ENCODE results near the gene ACP7.
"Not testable (repeated sequence)": the region's sequence is repeated elsewhere in the genome, so short reads cannot be mapped to it uniquely, and the experiment has no call there.

The ACP7 gene

GRCh38 chr19:39132344-39132969 lies 48.3 kb downstream of the ACP7 start:
- no peak for DNase-seq

GRCh38 chr19:39133431-39134270 lies 49.5 kb downstream of the ACP7 start:
- no peak for DNase-seq

GRCh38 chr19:39135701-39136100 lies 51.5 kb downstream of the ACP7 start:
- DNase-seq, result no peak

- no peak for DNase-seq
Measured at GRCh38 chr19:39136225-39136940, 52.2 kb downstream of the ACP7 start.

- no peak for DNase-seq
Measured at GRCh38 chr19:39137131-39137530, 53.0 kb downstream of the ACP7 start.

- no peak for DNase-seq
Measured at GRCh38 chr19:39138221-39139211, 54.3 kb downstream of the ACP7 start.

GRCh38 chr19:39139305-39139874 lies 55.2 kb downstream of the ACP7 start:
- no peak for DNase-seq

GRCh38 chr19:39139971-39140453 lies 55.8 kb downstream of the ACP7 start:
- no peak for DNase-seq

GRCh38 chr19:39140594-39140993 lies 56.4 kb downstream of the ACP7 start:
- no peak for DNase-seq

- DNase-seq, result no peak
Measured at GRCh38 chr19:39141929-39142328, 57.8 kb downstream of the ACP7 start.

- no peak for DNase-seq
Measured at GRCh38 chr19:39142630-39143029, 58.5 kb downstream of the ACP7 start.

GRCh38 chr19:39143757-39144289 lies 59.7 kb downstream of the ACP7 start:
- DNase-seq, result not testable (repeated sequence)

- DNase-seq, result no peak
Measured at GRCh38 chr19:39144290-39145071, 60.3 kb downstream of the ACP7 start.

- no peak for DNase-seq
Measured at GRCh38 chr19:39145180-39145953, 61.2 kb downstream of the ACP7 start.

GRCh38 chr19:39146091-39146490 lies 61.9 kb downstream of the ACP7 start:
- DNase-seq, result no peak

- no peak for DNase-seq
Measured at GRCh38 chr19:39146686-39147450, 62.7 kb downstream of the ACP7 start.

GRCh38 chr19:39147480-39147879 lies 63.3 kb downstream of the ACP7 start:
- no peak for DNase-seq

GRCh38 chr19:39148939-39149529 lies 64.9 kb downstream of the ACP7 start:
- DNase-seq, result no peak

GRCh38 chr19:39150235-39150634 lies 66.1 kb downstream of the ACP7 start:
- DNase-seq, result no peak
